Natural killer cell (primary cell): ENCODE data around the gene USP28. TPM values are rescaled to one million over a fixed set of nuclear protein-coding genes. Genes with fewer than 3 reads are reported as not detected.

Source experiments
- ATAC-seq, 3 donors: fragments of 150-1000 bp in 2 of 3; fragments of 200-7000 bp in 1 of 3; cut with Tn5 transposase; 1 replicate in 1 of 3; 2 replicates in 2 of 3; pipeline ENCODE4 v1.10.0; 2021; ENCODE audit warnings: mild to moderate bottlenecking in 2 of 3, moderate library complexity in 2 of 3
- DNase-seq, 2 donors: peaks; one replicate each; pipeline versions ENCODE4 v3.0.0 to v3.0.0-alpha.2; 2013 to 2021; ENCODE audit warnings: mixed read lengths in 1 of 2
- H3K27ac ChIP-seq: one replicate; pipeline ENCODE4 v1.5.1; 2013; ENCODE audit warnings: mild to moderate bottlenecking, low read length
- H3K27me3 ChIP-seq: one replicate; pipeline ENCODE4 v1.6.1; 2013; ENCODE audit warnings: low read length; ENCODE audit not compliant: control insufficient read depth, insufficient read depth
- H3K36me3 ChIP-seq: one replicate; pipeline ENCODE4 v1.6.1; 2013; ENCODE audit warnings: low read length; ENCODE audit not compliant: control insufficient read depth, insufficient read depth
- H3K4me1 ChIP-seq: one replicate; pipeline ENCODE4 v1.6.1; 2013; ENCODE audit warnings: low read length; ENCODE audit not compliant: control insufficient read depth, insufficient read depth
- H3K4me3 ChIP-seq: one replicate; pipeline ENCODE4 v1.5.1; 2013; ENCODE audit warnings: low read length
- H3K9me3 ChIP-seq: one replicate; pipeline ENCODE4 v1.6.1; 2013; ENCODE audit warnings: low read length; ENCODE audit not compliant: control insufficient read depth, insufficient read depth
- H3K27ac Mint-ChIP-seq, 2 donors: one replicate each; pipeline ENCODE4 v1.8.0; 2022; ENCODE audit warnings: mild to moderate bottlenecking in 2 of 2, mixed read lengths in 2 of 2, moderate library complexity in 1 of 2
- H3K27me3 Mint-ChIP-seq, 2 donors: one replicate each; pipeline ENCODE4 v1.8.0; 2022; ENCODE audit warnings: low read depth in 2 of 2, mixed read lengths in 2 of 2
- H3K36me3 Mint-ChIP-seq: one replicate; pipeline ENCODE4 v1.8.0; 2022; ENCODE audit warnings: mixed read lengths
- H3K4me1 Mint-ChIP-seq, 2 donors: one replicate each; pipeline ENCODE4 v1.8.0; 2022; ENCODE audit warnings: mixed read lengths in 2 of 2
- H3K4me3 Mint-ChIP-seq: one replicate; pipeline ENCODE4 v1.8.0; 2022; ENCODE audit warnings: mild to moderate bottlenecking, moderate library complexity, mixed read lengths
- H3K9me3 Mint-ChIP-seq, 2 donors: one replicate each; pipeline ENCODE4 v1.8.0; 2022; ENCODE audit warnings: mixed read lengths in 2 of 2
- WGBS: methylation state at CpG from one replicate; pipeline ENCODE4 v1.1.7; 2013; ENCODE audit warnings: missing lambda C conversion rate; ENCODE audit not compliant: insufficient coverage; 5-methylcytosine and 5-hydroxymethylcytosine counted together
- intact Hi-C: fragments of 100-400 bp; cut with micrococcal nuclease; formaldehyde crosslinking; loops from one replicate; pipeline ENCODE4 v1.14.2; 2022
- total RNA-seq, 4 donors: library from RNA; stranded (reverse); fragments of 120-200 nt in 1 of 4; gene quantifications; one replicate each; pipeline versions ENCODE4 v1.2.3 to v1.2.4, GENCODE V29; 2013 to 2022
- TF ChIP-seq, protein P1 (sequence below): fragments of 200-600 bp; IDR thresholded peaks from one replicate; pipeline ENCODE4 v1.8.0; 2022; ENCODE audit warnings: antibody characterized with exemption

USP28 gene
- total RNA-seq, 3 donors from 2014 or later (not counting 1 experiment from before 2014, with no cell fraction given) = 118 to 160 (median 132) TPM

DNA sequence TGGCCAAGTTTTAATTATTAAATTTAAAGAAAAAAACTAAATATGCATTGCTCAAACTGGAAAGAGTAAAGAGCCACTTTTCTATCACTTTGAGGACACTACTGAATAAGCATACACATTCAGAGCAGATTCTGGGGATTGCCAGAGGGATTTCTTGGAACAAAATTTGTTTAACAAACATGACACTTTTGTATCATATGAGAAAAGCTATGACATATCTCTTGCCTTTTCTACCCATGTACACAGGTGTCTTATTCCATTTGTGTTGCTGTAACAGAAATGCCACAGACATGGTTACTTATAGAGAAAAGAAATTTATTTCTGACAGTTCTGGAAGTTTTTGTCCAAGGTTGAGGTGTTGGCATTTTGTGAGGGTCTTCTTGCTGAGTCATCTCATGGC lies 13.5 kb upstream of the USP28 start:
- Mint-ChIP-seq H3K9me3 (no peaks in the 10 kb centered on the region), H3K27me3 (no peaks in the 10 kb centered on the region), H3K4me3 (no peak overlapping the region), H3K4me1 (no peaks in the 10 kb centered on the region), H3K36me3 (no peaks in the 10 kb centered on the region), H3K27ac (no peak overlapping the region)
- ATAC-seq (no peak), DNase-seq (no peak)
- intact Hi-C loops = no loop called here
- Histone ChIP-seq H3K4me3 (no peak overlapping the region), H3K4me1 (no peaks in the 10 kb centered on the region), H3K27ac (no peak overlapping the region), H3K36me3 (no peaks in the 10 kb centered on the region), H3K9me3 (no peaks in the 10 kb centered on the region), H3K27me3 (no peaks in the 10 kb centered on the region)
- TF ChIP-seq, protein P1, sequence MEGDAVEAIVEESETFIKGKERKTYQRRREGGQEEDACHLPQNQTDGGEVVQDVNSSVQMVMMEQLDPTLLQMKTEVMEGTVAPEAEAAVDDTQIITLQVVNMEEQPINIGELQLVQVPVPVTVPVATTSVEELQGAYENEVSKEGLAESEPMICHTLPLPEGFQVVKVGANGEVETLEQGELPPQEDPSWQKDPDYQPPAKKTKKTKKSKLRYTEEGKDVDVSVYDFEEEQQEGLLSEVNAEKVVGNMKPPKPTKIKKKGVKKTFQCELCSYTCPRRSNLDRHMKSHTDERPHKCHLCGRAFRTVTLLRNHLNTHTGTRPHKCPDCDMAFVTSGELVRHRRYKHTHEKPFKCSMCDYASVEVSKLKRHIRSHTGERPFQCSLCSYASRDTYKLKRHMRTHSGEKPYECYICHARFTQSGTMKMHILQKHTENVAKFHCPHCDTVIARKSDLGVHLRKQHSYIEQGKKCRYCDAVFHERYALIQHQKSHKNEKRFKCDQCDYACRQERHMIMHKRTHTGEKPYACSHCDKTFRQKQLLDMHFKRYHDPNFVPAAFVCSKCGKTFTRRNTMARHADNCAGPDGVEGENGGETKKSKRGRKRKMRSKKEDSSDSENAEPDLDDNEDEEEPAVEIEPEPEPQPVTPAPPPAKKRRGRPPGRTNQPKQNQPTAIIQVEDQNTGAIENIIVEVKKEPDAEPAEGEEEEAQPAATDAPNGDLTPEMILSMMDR = no peak

GRCh38 chr11:113885897-113886296 lies 10.5 kb upstream of the USP28 start:
- no peak overlapping the region for H3K27ac Mint-ChIP-seq
- H3K4me1 Mint-ChIP-seq = no peaks in the 10 kb centered on the region
- 91% methylated on average over 3 of the region's 6 CpGs for WGBS
- no peaks in the 10 kb centered on the region for H3K36me3 ChIP-seq
- TF ChIP-seq, protein P1 = no peak
- H3K4me3 ChIP-seq = no peak overlapping the region
- intact Hi-C loops = no loop called here
- no peaks in the 10 kb centered on the region for H3K4me1 ChIP-seq
- H3K9me3 Mint-ChIP-seq = no peaks in the 10 kb centered on the region
- H3K27me3 Mint-ChIP-seq = no peaks in the 10 kb centered on the region
- H3K9me3 ChIP-seq = no peaks in the 10 kb centered on the region
- no peak overlapping the region for H3K27ac ChIP-seq
- no peaks in the 10 kb centered on the region for H3K36me3 Mint-ChIP-seq
- ATAC-seq (no peak), DNase-seq (no peak)
- H3K27me3 ChIP-seq = no peaks in the 10 kb centered on the region
- H3K4me3 Mint-ChIP-seq = no peak overlapping the region

DNA sequence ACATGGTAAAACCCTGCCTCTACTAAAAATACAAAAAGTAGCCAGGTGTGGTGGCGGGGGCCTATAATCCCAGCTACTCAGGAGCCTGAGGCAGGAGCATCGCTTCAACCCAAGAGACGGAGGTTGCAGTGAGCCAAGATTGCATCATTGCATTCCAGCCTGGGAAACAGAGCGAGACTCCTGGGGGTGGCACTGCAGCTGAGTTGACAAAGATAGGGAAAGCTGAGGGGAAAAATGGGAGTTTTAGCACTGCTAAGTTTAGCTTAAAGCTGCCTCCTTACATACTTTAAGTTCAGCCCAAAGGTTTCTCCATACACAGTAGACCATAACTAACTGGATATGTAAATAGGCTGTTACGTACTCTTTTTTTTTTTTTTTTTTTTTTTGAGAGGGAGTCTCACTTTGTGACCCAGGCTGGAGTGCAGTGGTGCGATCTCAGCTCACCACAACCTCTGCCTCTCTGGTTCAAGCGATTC lies 9.0 kb upstream of the USP28 start:
- 97% methylated on average over 5 of the region's 7 CpGs for WGBS
- no peak overlapping the region for H3K4me3 ChIP-seq
- Mint-ChIP-seq H3K4me1 (no peaks in the 10 kb centered on the region), H3K27me3 (no peaks in the 10 kb centered on the region), H3K4me3 (no peak overlapping the region), H3K36me3 (no peaks in the 10 kb centered on the region), H3K9me3 (no peaks in the 10 kb centered on the region), H3K27ac (no peak overlapping the region)
- no peaks in the 10 kb centered on the region for H3K36me3 ChIP-seq
- no peak overlapping the region for H3K27ac ChIP-seq
- TF ChIP-seq, protein P1 = no peak
- no peaks in the 10 kb centered on the region for H3K9me3 ChIP-seq
- H3K27me3 ChIP-seq = no peaks in the 10 kb centered on the region
- ATAC-seq (no peak), DNase-seq (no peak)
- no peaks in the 10 kb centered on the region for H3K4me1 ChIP-seq
- intact Hi-C loops = no loop called here

DNA sequence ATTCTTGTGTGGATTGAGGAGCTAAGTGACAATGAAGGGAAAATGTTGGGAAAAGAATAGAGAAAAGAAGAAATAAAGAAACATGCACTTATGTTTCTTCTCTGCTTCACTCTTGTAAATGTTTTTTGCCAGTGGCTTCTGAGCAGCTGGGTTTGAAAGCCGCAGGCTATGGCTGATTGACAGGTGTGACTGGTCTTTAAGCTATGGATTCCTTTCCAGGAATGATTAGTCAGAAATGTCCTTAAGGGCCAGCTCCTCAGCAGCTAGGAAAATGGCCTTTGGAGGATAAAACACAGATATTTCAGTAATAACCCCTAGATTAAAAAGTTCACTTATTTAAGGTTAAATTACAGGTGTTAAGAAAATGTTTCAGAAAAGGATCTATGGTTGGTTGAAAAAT lies 6.5 kb upstream of the USP28 start:
- H3K4me3 ChIP-seq = no peak overlapping the region
- Mint-ChIP-seq H3K27ac (no peak overlapping the region), H3K36me3 (no peaks in the 10 kb centered on the region), H3K4me3 (no peak overlapping the region), H3K9me3 (no peaks in the 10 kb centered on the region), H3K4me1 (peaks cover 5% of the 10 kb centered on the region in 2 donors), H3K27me3 (no peaks in the 10 kb centered on the region)
- no peaks in the 10 kb centered on the region for H3K4me1 ChIP-seq
- intact Hi-C loops = no loop called here
- DNase-seq (no peak), ATAC-seq (no peak)
- no peak overlapping the region for H3K27ac ChIP-seq
- H3K36me3 ChIP-seq = no peaks in the 10 kb centered on the region
- WGBS = 100% methylated on average over 1 of the region's 1 CpG
- TF ChIP-seq, protein P1 = no peak
- H3K9me3 ChIP-seq = no peaks in the 10 kb centered on the region
- H3K27me3 ChIP-seq = no peaks in the 10 kb centered on the region
